ENCODE measurements around the gene RGPD8.

DNA sequence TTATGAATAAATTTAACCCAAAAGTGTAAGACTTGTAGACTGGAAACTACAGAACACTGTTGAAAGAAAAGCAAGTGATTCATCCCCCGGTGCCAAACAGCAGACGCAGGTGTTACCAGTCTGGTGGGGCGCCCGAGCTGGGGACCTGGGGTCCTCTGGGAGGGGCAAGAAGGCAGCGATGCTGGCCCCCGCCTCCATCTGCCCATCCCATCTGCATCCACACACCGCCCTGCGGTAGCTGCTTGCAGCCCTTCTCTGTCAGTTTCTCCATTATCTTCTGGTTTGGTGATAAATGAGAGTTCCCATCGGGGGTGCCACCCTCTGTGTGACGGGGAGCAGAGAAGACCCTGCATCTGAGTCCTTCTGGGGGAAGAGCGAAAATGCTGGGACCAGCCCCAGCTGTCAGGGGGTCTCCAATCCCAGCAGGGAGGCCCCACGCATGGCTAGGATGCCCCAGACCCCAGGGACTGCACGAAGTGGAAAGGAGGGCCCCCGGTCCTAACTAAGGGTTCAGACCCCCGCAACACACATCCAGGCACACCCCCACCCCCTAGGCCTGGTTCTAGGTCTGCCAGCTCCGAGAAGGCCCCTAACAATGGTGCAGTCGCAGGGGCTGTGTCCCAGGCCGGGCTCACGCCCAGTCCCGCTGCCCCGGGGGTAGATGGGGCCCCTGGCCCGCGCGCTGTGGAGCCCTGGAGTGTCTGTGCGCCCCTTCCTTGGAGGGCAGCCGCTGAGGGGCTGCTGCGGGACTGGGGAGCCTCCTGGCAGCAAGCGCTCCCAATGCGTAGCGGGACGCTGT is 686 bp upstream of the RGPD8 start:
- TF ChIP-seq, protein P1, sequence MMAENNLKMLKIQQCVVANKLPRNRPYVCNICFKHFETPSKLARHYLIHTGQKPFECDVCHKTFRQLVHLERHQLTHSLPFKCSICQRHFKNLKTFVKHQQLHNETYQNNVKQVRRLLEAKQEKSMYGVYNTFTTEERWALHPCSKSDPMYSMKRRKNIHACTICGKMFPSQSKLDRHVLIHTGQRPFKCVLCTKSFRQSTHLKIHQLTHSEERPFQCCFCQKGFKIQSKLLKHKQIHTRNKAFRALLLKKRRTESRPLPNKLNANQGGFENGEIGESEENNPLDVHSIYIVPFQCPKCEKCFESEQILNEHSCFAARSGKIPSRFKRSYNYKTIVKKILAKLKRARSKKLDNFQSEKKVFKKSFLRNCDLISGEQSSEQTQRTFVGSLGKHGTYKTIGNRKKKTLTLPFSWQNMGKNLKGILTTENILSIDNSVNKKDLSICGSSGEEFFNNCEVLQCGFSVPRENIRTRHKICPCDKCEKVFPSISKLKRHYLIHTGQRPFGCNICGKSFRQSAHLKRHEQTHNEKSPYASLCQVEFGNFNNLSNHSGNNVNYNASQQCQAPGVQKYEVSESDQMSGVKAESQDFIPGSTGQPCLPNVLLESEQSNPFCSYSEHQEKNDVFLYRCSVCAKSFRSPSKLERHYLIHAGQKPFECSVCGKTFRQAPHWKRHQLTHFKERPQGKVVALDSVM (CRISPR knock-in tag; IDR thresholded peaks at IDR 0.05): no peak
- TF ChIP-seq RERE (CRISPR knock-in tag; IDR thresholded peaks at IDR 0.05; ENCODE audit: low read depth): no peak
- TF ChIP-seq ZNF550 (CRISPR knock-in tag; IDR thresholded peaks at IDR 0.05; ENCODE audit: borderline replicate concordance): no peak

All from HepG2 (cell line).